ENCODE results near the gene UBAC2.

UBAC2 gene

GRCh38 chr13:99299256-99299919 is 98.7 kb downstream of the UBAC2 start:
- no peak for DNase-seq

DNA sequence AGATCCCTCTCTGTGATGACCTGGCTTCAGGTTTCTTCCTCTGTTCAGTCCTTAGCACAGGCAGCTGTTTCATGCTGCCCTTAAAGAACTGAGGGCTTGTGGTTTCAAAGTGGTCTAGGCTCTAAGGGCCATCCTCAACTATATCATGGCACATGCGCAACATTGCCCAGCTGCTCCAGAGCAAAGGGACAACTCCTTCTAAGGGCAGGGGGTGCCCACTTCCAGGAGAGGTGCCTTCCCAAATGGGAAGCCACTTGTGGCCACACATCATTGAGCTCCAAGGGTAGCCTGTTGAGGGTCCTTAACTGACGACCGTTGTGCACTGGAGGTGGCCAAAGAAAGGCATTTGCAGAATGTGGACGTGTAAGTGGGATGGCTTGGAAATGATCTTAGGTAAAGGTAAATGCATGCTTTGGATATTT is 99.3 kb downstream of the UBAC2 start:
- no peak for DNase-seq

- DNase-seq = no peak
Measured at GRCh38 chr13:99301056-99301838, 100.6 kb downstream of the UBAC2 start.

GRCh38 chr13:99301913-99302636 is 101.4 kb downstream of the UBAC2 start:
- no peak for DNase-seq

DNA sequence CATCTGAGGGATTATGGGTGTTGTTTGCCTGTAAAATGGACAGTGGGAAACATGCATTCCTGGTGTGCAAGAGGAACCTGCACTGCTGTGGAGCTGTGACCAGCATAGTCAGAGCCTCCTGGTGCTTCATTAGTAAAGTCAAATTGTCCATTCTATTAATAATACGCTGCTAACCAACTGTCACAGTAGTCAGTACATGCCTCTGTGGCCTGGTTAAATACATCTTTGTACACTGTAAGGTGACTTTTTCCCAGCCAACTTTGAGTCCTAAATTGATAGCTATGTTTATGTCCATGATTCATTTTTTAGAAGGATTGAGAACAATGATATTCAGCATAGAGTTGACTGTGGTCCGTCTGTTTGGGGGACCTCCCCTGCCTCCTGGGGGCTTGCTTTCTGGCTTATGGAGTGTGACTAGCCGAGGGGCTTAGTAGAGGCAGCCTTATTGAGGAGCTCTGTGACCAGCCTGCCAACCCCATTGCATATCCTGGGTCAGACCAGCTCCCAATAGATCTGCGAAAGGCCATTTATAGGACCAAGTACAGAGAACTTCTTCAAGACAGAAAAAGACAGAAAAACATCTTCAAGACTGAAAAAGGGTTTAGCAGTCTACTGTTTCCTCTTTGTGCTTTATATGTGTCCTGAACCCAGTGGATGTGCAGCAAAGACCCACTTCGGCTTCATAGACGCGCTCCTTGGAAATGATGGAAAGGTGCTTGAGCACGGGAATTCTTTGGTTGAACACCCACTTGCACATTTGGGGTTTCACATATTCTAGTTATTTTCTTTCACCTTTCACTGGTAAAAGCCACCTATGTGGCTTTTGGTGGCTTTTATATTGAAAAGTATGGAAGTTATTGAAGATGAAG is 102.2 kb downstream of the UBAC2 start:
- no peak for DNase-seq

DNA sequence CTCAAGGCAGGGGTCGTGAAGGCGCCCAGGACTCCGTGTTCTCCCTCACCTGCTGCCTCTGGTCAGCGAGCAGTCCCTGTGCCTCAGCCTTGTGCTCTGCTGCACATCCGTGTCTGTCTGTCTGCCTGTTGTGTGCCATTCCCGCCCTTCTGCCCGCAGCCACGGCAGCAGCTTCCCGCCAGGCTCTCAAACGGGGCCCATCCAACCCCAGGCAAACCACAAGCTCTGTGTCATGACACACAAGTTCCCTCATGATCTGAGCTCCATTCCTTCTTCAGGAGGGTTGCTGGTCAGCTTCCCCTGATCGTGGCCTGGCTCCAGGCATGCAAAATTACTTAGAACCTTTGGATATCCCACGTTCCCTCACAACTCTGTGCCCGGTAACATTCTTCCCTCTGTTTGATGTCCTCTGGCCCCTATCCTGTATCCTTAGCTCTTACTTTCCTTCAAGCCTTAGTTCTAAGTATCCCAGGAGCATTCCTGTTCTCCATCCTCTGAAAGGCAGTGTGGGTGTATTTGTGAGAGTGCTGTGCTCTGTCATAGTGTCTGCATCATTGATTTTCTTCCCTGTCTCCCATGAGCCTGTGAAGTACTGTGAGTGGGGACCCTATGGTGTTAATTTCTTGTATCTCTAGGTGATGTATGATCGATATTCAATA is 103.3 kb downstream of the UBAC2 start:
- no peak for DNase-seq

- no peak for DNase-seq
Measured at GRCh38 chr13:99304541-99304940, 103.9 kb downstream of the UBAC2 start.

- no peak for DNase-seq
Measured at GRCh38 chr13:99305158-99305557, 104.5 kb downstream of the UBAC2 start.

DNA sequence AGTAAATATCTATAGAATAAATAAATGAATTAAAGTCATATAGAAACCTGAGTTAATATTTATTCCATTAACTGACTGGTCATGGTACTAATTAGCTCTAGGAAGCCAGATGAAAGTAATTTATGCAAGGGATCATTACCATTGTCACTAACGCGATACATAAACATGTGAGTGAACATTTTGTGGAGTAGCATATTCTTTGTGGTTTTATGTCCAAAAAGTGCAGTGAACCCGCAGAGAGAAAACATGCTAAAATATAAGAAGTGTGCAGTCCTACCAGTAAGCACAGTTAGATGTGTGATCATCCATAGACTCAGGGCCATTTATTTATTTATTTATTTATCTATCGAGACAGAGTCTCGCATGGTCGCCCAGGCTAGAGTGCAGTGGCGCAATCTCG is 104.9 kb downstream of the UBAC2 start:
- DNase-seq = no peak

- no peak for DNase-seq
Measured at GRCh38 chr13:99307247-99307646, 106.6 kb downstream of the UBAC2 start, which contains the start of gene GPR183. Gene GPR183 (minus strand): TSS chr13:99307399. CDS start chr13:99296145, 11,254 bp downstream.

- no peak for DNase-seq
Measured at GRCh38 chr13:99307648-99308339, 107.1 kb downstream of the UBAC2 start.

DNA sequence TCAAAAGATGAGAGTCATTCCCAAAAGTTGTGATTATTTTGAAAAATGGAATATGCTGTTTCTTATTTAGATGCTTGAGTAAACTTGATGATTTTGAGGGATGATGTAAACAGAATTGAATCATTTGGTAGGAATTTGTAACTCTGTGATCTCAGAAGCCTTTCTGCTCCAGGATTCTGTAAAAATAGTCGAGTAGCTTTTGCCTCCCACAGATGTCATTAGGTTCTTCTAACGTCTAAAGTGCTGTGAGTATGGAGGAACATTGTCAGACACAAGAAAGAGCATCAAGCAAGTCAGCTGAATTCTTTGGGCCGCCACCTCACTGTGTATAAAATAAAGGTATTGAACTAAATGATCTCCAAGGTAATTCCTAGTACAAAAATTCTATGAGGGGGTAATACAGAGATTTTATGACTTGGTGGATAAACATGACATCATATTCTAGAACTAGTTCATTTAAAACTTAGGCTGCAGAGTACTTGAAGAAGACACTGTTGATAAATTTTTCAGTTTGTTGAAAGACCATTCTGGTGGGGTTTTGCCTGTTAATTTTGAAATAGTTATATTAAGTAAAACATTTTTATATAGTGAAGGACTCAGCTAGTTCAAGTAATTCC is 107.9 kb downstream of the UBAC2 start:
- no peak for DNase-seq

DNA sequence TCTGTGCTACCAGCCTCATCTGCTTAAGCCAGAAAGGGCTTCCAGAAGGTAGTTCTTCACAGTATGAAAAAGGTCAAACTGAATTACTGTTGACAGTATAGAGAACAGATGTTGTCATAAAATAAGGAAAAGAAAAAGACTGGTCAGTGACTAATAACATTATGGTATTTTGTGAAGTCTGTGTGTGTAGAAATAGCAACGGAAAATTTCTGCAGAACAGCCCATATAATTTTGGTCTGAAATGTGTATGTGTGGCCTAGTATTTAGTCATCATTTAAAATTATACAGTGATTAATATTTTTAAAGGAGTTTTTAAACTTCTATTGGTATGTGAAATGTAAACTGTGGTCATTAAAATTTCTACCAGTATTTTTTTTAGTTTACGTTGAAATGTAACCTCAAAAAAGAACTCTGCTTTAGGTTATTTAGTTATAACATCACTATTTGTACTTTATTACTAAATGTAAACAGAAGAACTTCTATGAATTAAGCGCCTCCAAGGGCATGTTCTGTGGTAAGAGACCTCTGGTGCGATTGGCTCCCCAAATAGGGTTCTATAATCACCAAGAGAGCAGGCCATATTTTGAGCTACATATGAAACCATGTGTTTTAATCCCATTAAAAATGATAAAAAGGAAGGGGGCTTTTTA is 109.9 kb downstream of the UBAC2 start:
- DNase-seq = no peak

DNA sequence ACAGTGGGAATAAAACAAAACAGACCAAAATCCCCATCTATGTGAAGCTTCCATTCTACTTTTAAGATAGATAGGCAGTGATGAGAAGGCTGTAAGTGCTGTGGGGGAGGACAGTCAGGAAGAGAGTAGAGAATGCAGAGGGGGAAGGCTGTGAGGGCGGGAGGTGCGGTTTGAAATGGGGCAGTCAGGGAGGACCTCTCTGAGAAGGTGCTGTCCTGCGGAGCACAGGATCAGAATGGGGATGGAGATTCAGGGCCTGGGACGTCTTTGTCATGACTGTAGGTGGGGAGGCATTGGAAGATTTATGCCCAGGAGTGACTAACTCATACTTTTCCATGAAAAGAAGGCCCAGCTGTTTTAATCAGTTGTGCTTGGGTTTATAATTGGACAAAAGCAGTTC is 110.5 kb downstream of the UBAC2 start:
- DNase-seq = no peak

DNA sequence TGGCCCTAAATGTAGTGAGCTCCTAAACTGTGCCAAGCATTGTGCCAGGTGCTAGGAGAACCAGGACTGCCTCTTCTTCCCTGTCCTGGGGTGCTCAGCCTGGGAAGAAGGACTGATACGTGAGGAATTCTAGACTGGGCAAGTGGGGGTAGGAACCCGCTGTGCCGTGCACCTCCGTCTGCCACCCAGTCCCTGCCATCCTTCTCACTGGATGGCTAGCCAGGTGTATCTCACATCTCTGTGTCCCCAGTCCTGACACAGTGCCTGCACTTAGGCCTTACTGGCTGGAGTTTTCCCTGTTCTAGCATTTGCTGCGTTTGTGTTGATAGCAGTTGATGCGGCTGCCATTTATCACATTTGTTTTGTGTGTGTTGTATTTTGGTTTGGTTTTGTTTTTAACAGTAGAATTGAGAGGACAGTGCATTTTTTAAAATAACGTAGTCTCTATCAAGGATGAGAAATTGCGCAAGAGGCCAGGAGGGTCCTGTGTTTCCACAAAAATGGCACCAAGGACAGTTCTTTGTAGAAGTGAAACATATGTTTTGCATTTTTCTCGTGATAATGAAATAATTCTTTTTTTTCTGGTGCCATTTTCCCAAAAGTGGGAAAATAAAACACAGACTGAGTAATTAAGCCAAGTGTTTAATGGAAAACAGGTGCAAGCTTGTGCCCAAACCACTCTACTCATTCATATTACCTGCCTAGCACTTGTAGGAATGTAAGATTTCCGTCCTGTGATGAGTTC is 111.3 kb downstream of the UBAC2 start:
- no peak for DNase-seq

- no peak for DNase-seq
Measured at GRCh38 chr13:99312493-99312883, 111.8 kb downstream of the UBAC2 start.

DNA sequence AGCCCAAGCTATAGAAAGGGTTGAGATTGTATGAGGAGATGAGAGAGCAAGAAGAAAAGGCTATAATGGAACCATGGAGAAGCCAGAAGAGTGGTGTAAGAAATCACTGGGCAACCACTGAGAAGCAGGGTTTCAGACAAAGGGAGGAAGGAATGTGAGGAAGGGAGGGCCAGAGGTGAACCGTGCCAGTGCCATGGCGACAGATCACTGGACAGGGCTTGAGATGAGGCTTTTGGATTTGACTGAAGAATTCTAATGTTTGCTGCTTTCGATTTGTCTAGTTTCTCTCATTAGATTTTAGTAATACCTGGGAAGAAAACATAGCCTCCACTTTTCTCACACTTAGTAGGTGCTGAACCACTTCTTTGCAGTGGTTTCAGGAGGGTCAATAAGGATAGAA is 112.8 kb downstream of the UBAC2 start:
- DNase-seq = no peak

DNA sequence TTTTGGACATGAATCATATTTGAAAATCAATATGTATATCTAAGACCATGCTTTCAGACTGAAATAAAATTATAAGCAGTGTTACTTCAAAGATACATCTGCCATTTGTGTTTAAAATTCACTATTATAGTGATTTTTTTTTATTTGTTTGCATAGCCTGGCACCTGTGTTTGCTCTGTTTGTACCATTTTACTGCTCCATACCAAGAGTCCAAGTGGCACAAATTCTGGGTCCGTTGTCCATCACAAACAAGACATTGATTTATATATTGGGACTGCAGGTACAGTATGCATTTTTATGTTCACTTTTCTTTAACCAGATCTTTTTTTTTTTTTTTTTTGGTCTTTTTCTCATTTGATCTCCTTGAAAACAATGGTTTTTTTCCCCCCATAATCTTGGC is 113.3 kb downstream of the UBAC2 start:
- no peak for DNase-seq

DNA sequence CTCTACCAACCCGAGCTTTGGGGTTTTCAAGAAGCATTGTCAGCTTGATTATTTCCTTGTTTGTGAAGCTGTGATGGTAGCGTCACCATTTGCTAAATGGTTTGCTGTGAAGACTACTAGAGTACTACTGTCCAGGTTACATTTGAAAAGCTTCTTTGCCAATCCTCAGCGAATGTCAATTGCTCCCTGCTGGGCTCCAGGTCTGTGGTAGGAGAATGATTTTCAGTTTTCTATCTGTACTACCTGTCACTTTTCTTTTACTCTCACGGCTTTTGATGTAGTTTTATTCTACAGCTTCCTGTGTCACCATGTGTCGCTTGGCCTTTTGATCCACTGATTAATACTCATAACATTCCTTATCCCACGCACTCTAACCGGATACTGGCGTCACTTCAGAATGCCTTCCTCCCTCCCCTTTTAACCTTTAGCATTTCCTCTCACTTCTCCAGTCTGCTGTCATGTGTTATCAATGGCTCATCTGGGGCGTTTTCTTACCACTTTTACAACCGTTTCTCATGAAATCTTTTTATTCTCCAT is 114.1 kb downstream of the UBAC2 start:
- DNase-seq = no peak

GRCh38 chr13:99315186-99315585 is 114.5 kb downstream of the UBAC2 start:
- no peak for DNase-seq
